HG03432 (cell line): ENCODE results near the gene PLCXD1.
"Not testable (repeated sequence)": the region's sequence is repeated elsewhere in the genome, so short reads cannot be mapped to it uniquely, and the experiment has no call there.

Experiments
- ATAC-seq: cut with Tn5 transposase; IDR thresholded peaks from one replicate; pipeline ENCODE4 v1.9.1; 2021; ENCODE audit warnings: mild to moderate bottlenecking, moderate library complexity; ENCODE audit not compliant: unreplicated experiment

The PLCXD1 gene

GRCh38 chrX:291411-291901, 10.3 kb downstream of the PLCXD1 start:
- no peak for ATAC-seq

DNA sequence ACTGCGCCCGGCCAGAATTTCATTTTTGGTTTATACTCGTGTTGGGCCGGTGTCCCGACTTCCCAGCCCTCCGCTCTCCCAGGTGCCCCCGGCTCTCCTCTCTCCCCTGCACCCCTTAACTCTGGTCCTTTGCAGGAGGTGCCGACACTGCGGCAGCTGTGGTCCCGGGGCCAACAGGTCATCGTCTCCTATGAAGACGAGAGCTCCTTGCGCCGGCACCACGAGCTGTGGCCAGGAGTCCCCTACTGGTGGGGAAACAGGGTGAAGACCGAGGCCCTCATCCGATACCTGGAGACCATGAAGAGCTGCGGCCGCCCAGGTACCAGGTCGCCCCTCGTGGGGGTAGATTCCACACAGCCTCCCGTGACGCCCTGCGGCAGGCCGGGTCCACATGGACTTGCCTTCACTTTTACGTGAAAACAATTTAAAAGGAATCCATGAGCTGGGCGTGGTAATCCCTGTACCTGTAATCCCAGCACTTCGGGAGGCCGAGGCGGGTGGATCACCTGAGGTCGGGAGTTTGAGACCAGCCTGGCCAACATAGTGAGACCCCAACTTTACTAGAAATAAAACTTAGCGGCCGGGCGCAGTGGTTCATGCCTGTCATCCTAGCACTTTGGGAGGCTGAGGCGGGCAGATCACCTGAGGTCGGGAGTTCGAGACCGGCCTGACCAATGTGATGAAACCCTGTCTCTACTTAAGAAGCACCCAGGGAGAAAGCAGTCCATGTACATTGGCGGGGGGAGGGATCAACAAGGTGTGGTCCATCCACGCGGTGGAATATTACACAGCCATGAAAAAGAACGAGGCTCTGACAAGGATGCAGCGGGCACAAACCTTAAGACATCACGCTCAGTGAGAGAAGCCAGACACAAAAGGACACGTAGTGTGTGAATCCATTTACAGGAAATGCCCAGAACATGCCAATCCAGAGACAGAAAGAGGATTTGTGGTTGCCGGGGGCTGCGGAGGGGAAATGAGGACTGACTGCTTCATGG, 12.0 kb downstream of the PLCXD1 start:
- no peak for ATAC-seq

DNA sequence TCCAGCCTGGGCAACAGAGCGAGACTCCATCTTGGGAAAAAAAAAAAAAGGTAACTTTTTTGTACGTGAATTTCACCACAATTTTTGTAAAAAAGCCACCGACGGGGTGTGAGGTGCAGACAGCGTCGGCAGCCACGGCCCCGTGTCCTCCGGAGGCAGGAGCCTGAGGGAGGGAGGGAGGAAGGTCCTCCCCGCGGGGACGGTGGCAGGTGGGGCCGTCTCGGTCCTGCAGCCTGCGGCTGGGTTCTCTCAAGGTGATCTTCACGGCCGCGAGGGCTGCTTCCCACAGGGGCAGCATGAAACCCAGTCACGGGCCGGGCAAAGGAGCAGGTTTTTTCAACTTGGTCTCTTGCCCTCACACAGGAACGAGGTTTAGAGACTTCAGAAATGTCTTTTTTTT, 14.0 kb downstream of the PLCXD1 start:
- ATAC-seq, result no peak

DNA sequence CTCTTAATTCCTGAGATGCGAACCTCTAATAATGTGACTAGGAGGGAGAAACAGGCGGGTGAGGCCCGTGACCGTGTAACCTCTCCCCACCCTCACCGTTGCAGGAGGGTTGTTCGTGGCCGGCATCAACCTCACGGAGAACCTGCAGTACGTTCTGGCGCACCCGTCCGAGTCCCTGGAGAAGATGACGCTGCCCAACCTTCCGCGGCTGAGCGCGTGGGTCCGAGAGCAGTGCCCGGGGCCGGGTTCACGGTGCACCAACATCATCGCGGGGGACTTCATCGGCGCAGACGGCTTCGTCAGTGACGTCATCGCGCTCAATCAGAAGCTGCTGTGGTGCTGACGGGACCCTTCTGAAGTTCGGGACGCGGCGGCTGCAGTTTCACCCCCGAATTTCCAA, 17.8 kb downstream of the PLCXD1 start:
- ATAC-seq, result no peak

- no peak for ATAC-seq
These were observed 19.2 kb downstream of the PLCXD1 start for GRCh38 chrX:300334-300733.

DNA sequence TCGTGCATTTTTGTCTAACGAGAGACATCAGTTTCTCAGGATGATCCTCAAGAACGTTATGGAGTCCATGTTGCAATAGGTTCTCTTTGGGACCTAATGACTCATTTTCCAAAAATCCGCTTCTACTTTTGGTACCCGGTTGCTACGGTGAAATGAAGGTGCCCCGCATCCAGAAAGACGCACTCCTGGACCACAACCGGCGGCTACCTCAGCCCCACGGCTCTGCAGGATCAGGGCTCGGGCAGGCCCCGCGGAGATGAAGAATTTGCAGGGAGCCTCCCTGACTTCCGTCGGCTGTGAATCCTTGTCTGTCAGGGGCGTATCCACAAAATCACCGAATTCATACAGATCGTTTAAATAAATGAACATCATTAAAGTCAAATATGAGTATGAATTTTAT, 21.8 kb downstream of the PLCXD1 start:
- no peak for ATAC-seq

DNA sequence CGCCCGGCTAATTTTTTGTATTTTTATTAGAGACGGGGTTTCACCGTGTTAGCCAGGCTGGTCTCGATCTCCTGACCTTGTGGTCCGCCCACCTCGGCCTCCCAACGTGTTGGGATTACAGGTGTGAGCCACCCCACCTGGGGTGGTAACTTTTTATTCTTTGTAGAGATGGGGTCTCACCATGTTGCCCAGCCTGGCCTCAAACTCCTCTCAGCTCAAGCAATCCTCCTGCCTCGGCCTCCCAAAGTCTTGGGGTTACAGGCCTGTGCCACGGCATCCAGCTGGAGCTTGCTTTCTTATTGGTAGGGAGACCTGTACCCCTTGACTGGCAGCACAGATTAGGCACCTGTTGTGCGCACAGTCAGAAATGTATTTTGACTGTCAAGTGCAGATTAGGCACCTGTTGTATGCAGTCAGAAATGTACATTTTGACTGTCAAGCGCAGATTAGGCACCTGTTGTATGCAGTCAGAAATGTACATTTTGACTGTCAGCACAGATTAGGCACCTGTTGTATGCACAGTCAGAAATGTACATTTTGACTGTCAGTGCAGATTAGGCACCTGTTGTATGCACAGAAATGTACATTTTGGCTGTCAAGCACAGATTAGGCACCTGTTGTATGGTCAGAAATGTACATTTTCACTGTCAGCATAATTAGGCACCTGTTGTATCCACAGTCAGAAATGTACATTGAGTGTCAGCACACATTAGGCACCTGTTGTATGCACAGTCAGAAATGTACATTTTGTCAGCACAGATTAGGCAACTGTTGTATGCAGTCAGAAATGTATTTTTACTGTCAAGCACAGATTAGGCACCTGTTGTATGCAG, 24.8 kb downstream of the PLCXD1 start:
- not testable (repeated sequence) for ATAC-seq

DNA sequence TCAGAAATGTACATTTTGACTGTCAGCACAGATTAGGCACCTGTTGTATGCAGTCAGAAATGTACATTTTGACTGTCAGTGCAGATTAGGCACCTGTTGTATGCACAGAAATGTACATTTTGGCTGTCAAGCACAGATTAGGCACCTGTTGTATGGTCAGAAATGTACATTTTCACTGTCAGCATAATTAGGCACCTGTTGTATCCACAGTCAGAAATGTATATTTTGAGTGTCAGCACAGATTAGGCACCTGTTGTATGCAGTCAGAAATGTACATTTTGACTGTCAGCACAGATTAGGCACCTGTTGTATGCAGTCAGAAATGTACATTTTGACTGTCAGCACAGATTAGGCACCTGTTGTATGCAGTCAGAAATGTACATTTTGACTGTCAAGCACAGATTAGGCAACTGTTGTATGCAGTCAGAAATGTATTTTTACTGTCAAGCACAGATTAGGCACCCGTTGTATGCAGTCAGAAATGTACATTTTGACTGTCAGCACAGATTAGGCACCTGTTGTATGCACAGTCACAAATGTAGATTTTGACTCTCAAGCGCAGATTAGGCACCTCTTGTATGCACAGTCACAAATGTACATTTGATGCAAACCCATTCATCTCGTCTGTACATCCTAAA, 25.6 kb downstream of the PLCXD1 start:
- not testable (repeated sequence) for ATAC-seq

GRCh38 chrX:307261-308111, 26.3 kb downstream of the PLCXD1 start:
- no peak for ATAC-seq

- no peak for ATAC-seq
These were observed 27.8 kb downstream of the PLCXD1 start for GRCh38 chrX:308821-309520.

DNA sequence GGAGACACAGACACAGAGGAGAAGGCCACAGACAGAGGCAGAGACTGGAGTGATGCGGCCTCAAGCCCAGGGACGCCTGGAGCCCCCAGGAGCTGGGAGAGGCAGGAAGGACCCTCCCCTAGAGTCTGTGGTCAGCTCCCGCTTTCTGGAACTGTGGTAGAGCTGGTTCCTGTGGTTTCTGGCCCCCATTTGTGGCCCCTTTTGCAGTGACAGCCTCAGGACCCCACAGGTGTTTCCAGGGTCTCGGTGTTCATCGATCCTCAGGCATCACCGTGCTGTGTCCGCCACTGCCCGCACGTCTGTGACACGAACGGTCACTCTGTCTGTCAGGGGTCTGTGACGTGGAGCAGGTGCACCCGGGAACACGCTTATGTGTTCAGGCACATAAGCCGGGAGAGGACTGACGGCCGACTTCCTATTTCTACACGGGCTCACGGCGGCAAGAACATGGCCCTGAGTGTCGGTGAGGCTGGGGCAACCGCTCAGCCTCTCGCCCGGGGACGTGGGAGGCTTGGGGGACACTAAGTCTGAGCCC, 29.5 kb downstream of the PLCXD1 start:
- no peak for ATAC-seq

- no peak for ATAC-seq
These were observed 30.3 kb downstream of the PLCXD1 start for GRCh38 chrX:311156-312129.

GRCh38 chrX:312621-313331, 31.6 kb downstream of the PLCXD1 start:
- ATAC-seq, result no peak

- no peak for ATAC-seq
These were observed 32.4 kb downstream of the PLCXD1 start for GRCh38 chrX:313546-313945.

DNA sequence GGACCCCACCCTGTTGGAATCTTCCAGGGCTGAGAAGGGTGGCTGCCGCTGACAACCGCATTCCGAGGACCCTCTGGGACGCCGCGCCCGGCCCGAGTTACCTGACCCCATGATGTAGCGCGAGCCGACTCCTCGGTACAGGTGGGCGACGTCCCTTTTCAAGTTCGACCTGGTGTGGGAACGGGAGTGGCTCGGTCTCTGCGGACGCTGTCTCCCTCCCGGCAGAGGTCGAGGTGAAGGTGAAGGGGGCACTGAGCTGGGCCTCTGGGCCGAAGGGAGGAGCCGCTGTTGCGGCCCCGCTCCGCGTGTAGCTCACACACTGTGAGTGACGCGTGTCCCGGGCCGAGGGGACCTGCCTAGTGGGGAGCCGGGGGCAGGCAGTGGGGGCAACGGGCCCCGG, 32.9 kb downstream of the PLCXD1 start:
- ATAC-seq, result no peak

DNA sequence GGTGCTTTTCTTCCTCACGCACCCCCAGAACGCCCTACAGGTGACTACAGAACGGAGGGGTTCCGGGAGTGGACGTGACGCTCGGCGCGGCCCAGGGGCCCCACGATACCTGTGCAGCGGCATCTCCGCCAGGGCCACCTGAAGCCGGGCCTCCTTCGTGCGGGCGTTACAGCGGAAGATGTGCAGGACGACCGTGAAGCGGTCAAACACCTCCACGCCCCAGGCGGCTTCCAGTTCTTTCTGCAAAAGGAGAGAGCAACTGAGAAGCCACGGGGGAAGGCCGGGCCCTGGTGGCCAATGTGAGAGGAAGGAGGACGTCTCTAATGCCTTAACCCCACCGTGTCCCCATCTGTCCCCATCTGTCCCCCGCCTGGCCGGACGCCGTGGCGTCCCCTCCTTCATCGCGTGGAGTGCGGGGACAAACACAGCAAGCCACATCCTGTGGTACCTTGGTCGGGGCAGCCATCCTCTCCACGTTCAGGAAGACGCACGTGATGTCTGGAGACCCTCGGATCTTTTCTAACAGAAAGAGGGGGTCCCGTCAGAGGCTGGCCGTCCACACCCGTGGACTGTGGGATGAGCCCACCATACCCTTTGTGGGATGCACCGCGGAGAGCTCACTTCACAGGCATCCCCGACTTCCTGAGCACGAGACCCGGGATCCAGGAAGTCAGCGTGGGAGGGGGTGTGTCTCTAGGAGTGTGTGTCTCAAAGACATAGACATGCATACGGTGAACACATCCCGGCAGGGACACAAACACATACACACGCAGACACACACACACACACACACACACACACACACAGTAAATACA, 33.8 kb downstream of the PLCXD1 start:
- no peak for ATAC-seq
